ENCODE data around the gene PPM1D.
"Not testable (repeated sequence)": the region's sequence is repeated elsewhere in the genome, so short reads cannot be mapped to it uniquely, and the experiment has no call there.

Gene PPM1D

DNA sequence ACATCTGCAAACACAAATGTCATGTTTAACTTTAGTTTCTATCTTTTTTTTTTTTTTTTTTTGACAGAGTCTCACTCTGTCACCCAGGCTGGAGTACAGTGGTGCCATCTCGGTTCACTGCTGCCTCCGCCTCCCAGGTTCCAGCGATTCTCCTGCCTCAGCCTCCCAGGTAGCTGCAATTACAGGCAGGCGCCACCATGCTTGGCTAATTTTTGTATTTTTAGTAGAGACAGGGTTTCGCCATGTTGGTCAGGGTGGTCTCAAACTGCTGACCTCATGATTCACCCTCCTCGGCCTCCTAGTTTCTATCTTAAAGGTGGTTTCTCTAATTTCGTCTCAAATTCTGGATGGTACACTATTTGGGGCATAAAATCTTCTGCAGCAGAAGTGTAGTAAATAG, 5.8 kb upstream of the PPM1D start:
- not testable (repeated sequence) for DNase-seq

DNA sequence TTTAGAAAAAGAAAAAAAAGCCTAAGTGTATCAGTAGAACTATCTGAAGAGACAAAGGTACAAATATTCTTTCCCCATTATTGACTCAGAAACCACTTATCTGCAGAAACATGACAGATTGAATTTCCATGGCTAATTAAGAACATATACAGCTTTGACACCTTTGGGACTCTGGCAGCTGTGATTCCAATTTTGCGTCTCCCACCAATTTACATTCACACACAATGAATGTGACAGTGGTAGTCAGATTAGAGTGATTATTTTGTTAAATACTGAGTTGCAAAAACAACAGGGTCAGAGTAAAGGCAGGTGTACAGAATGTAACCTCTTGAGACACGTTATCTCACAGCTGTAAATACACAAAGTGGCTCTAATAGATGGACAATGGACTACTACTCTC, 5.3 kb upstream of the PPM1D start:
- DNase-seq, result no peak

DNA sequence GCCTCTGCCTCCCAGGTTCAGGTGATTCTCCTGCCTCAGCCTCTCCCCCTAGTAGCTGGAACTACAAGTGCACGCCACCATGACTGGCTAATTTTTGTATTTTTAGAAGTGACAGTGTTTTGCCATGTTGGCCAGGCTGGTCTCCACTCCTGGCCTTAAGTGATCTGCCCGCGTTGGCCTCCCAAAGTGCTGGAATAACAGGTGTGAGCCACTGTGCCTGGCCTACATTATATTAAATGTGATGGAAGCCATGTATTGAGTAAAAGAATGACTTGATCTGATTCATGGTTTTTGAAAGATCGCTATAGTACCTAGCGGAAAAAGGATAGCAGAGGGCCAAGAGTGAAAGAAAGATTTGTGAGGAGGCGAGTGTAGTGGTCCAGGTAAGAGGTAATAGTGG, 2.7 kb upstream of the PPM1D start:
- no peak for DNase-seq

DNA sequence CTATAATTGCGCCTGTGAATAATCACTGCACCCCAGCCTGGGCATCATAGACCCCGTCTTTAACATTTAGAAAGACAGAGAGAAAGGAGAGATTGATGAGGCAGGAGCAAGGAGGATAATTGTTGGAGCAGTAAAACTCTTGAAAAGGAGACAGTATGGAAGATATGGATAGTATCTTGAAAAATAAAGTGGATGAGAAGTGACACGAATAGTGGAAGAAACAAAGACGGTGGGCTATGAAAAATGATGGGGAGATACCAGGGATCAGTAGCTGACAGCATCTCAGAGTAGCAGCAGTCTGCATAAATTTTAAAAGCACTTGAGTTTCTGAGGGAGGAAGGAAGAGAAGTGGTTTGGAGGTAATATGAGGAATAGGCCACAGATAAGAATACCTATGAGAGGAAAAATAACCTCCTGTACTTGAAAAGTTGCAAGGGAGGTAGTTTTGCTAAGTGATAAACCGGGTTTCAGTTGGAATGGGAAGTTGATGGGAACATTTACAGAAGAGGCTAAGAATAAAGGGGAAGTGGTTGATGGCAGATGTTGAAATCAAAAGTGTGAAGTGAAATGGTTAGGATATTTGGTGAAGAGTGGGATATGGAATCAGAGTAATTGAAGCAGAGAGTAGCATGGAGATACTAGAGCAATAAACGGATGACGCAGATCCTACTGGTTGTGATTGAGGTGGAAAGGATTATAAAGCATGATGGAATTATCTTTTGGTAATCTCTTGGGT, 1.8 kb upstream of the PPM1D start:
- DNase-seq, result no peak

DNA sequence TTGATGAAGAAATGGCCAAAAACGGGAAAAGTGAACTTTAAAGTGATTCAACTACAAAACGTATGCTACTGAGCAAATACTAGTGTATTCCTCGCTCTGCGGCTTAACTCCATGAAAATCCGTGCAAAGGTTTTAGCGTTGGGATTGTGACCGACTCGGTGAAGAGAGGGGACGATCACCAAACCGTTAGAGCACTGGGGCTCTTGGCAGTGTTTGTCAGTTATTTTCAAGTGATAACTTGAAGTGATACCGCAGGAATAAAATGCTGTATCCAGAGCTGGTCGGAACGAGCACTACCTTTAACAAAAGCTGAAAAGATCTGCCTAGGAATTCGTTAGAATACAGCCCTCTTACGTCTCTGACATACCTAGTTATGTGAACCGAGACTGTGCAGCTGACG, 773 bp upstream of the PPM1D start:
- no peak for DNase-seq

DNA sequence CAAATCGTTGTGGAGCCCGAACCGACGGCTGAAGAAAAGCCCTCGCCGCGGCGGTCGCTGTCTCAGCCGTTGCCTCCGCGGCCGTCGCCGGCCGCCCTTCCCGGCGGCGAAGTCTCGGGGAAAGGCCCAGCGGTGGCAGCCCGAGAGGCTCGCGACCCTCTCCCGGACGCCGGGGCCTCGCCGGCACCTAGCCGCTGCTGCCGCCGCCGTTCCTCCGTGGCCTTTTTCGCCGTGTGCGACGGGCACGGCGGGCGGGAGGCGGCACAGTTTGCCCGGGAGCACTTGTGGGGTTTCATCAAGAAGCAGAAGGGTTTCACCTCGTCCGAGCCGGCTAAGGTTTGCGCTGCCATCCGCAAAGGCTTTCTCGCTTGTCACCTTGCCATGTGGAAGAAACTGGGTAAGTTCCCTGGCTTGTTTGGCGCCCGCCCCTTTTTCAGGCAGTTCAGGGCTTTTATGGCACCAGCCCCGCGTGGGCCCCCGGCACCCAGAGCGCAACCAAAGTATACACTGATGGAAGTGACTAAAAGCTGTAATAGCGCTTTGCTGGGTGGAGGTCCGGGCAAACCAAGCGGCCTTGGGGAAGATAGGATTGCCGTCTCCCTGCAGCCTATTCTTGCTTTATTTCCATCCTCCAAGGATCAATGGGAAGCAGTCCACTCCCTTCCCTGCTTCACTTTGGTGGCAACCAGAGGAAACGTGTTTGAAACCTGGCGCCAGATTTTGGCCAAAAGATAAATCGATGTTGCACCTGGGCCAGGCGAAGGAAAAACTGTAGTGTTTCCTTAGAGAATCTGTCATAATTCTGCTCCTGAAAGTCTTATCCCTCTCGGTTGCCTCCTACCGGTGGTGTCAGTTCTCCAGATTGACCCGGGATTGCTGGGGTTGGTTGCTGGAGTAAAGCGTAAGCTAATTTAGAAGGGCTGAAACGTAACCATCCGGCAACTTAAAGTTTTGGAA, 775 bp downstream of the PPM1D start:
- DNase-seq, result peak; percentile 51 to 61

DNA sequence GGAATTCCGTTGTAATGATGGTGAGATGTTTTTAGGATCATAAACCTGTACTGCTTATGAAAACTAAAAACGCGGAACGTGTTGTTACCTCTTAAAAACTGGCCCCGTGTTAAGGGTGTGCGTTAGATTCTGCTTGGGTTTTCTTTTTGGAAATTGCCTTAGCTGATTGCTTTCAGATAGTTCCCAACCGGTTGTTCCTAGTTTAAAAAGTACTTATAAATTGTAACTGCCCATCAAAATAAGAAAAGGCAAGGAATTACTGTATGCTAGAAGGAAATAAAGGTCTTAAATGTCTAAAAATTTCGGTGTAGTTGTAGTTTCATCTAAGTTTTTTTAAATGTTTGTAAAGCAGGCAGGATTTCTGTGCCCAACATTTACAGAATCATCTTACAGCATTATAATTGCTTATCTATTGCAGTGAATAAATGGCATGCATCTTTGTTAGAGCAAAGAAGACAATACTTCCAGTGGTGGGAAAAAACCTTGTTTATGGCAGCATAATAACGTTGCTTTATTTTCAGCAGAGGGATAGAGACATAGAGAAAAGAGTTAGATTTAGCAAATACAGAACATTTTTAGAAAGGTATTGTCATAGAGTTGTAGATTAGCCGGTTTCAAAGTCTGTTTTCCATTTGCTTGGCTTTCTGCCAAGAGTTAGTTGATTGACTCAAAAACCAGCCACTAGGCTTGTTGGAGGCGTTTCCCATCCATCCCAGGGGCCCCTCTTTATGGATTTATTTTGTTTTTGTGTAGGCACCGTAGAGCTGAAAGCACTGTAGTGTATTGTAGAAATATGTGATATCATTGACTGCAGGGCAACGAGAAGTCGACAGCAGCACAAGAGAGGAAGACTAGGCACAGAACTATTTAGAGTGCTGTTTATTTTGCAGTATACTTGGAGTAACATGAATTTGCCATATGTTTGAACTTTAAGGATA, 1.7 kb downstream of the PPM1D start:
- DNase-seq, result peak in 1 of 2 donors; percentile 59

DNA sequence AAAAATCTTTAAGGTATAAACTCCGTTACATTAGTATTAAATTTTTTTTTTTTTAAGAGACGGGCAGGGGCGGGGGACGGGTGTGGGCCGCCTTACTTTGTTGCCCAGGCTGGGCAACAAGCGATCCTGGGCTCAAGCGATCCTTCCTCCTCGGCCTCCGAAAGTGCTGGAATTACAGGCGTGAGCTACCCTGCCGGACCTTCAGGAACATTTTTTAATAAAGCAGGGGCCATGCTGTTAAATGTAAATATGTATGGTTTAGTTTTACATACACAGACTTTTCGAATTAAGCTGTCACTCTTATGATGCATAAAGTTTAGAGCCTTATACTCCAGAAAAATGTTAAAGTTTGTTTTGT, 2.4 kb downstream of the PPM1D start:
- no peak for DNase-seq

DNA sequence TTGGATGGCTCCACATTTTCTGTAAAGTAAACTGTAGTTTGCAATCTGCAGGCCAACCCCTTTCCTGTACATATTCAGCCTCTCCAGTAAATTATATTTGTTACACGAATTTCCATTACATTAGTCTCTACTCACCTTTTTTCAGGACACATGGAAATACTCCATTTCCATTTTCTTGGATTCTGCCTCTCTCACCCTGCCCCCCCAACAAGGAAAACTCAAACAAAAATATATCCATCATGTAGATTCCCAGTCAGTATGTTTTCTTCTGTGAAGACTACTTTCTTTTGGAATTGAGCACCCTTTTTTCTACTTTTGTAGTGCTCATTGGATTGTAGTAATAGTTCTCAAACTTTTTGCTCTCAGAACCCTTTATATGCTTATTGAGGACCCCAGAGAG, 2.9 kb downstream of the PPM1D start:
- no peak for DNase-seq

DNA sequence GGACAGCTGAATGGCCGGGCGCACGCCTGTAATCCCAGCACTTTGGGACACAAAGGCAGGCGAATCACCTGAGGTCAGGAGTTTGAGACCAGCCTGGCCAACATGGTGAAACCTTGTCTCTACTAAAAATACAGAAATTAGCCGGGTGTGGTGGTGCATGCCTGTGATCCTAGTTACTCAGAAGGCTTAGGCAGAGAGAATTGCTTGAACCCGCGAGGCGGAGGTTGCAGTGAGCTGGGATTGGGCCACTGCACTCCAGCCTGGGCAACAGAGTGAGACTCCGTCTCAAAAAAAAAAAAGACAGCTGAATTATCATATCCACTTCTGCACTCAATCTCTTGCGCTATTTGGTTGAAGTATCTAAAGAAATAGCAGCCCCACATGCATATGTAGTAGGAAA, 3.5 kb downstream of the PPM1D start:
- not testable (repeated sequence) for DNase-seq

DNA sequence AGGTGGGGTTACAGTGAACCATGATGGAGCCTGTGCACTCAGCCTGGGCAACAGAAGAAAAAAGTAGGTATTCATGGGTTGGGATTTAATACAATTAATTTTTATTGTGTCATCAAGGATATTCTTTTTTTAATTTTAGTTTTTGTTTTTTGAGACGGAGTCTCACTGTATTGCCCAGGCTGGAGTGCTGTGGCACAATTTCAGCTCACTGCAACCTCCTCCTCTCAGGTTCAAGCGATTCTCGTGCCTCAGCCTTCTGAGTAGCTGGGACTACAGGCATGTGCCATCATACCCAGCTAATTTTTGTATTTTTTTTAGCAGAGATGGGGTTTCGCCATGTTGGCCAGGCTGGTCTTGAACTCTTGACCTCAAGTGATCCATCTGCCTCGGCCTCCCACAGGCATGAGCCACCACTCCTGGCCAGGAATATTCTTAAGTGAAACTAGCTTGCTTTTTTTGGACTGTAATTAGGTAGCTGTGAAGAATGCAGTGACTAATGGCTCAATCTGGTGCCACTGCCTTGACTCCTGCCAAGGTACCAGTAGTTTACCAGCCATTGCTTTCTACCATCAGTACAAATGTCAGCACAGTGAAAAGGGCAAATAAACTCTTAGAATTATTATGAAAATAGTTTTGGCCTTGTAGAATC, 4.8 kb downstream of the PPM1D start:
- no peak for DNase-seq

DNA sequence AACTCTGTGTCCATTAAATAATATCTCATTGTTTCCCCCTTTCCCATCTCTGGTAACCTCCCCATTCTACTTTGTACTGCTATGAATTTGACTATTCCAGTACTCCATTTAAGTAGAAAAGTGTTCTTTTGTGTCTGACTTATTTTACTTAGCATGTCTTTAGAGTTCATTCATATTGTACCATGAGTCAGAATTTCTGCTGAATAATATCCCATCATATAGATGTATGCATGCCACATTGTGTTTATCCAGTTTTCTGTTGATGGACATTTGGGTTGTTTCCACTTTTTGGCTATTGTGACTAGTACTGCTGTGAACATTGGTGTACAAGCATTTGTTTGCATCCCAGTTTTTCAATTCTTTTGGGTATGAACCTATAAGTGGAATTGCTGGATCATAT, 6.0 kb downstream of the PPM1D start:
- DNase-seq, result no peak

DNA sequence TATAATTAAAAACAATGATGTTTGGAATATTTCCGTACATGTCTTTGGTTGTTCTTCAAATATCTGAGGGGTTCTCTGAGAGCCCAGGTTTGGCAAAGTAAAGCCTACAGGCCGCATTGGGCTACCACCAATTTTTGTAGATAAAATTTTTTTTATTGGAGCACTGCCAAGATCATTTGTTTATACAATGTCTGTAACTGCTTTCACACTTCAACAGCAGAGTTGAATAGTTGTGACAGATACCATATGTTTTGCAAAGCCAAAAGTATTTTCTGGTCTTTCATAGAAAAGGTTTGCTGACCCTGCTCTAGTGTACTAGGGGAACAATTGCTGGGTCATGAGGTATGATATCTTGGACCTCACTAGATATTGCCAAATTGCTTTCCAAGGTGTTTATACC, 10.5 kb downstream of the PPM1D start:
- DNase-seq, result no peak

DNA sequence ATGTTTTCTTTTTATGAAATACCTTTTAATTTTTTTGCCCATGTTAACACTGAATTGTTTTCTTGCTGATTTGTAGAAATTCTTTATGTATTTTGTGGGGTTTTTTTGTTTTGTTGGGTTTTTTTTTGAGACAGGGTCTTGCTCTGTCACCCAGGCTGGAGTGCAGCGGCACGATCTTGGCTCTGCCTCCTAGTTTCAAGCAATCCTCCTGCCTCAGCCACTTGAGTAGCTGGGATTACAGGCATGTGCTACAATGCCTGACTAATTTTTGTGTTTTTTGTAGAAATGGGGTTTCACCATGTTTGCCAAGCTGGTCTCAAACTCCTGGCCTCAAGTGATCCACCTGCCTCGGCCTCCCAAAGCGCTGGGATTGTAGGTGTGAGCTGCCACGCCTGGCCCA, 11.3 kb downstream of the PPM1D start:
- not testable (repeated sequence) for DNase-seq

DNA sequence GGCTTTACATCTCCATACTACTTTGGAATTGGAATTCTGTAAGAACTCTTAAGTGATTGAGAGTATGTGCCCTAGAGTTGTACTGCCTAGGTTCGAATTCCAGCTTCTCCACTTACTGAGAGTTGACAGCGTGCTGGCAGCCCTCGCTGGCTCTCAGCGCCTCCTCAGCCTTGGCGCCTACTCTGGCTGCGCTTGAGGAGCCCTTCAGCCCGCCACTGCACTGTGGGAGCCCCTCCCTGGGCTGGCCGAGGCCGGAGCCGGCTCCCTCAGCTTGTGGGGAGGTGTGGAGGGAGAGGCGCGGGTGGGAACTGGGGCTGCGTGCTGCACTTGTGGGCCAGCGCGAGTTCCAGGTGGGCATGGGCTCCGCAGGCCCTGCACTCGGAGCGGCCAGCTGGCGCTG, 13.3 kb downstream of the PPM1D start:
- DNase-seq, result no peak

DNA sequence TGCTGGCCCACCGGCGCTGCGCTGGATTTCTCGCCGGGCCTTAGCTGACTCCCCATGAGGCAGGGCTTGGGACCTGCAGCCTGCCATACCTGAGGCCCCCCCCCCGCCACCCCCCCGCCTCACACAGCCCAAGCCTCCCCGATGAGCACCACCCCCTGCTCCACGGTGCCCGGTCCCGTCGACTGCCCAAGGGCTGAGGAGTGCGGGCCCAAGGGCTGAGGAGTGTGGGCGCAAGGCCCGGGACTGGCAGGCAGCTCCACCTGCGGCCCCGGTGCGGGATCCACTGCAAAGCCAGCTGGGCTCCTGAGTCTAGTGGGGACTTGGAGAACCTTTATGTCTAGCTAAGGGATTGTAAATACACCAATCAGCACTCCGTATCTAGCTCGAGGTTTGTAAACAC, 13.8 kb downstream of the PPM1D start:
- not testable (repeated sequence) for DNase-seq

DNA sequence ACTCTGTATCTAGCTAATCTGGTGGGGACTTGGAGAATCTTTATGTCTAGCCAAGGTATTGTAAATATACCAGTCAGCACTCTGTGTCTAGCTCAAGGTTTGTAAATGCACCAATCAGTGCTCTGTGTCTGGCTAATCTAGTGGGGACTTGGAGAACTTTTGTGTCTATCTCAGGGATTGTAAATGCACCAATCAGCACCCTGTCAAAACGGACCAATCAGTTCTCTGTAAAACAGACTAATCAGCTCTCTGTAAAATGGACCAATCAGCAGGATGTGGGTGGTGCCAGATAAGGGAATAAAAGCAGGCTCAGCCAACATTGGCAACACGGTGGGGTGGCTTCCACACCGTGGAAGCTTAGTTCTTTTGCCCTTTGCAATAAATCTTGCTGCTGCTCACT, 14.3 kb downstream of the PPM1D start:
- not testable (repeated sequence) for DNase-seq

DNA sequence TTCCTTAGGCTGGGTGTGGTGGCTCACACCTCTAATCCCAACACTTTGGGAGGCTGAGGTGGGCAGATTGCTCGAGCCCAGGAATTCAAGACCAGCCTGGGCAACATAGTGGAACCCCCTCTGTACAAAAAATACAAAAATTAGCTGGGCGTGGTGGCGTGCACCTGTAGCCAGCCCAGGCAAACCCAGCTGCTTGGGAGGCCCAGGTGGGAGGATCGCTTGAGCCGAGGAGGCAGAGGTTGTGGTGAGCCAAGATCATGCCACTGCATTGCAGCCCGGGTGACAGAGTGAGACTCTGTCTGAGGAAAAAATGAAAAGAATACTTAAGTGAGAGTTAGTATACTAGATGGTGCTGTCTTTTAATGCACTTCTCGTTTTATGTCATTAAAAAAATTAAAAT, 15.1 kb downstream of the PPM1D start:
- DNase-seq, result no peak

DNA sequence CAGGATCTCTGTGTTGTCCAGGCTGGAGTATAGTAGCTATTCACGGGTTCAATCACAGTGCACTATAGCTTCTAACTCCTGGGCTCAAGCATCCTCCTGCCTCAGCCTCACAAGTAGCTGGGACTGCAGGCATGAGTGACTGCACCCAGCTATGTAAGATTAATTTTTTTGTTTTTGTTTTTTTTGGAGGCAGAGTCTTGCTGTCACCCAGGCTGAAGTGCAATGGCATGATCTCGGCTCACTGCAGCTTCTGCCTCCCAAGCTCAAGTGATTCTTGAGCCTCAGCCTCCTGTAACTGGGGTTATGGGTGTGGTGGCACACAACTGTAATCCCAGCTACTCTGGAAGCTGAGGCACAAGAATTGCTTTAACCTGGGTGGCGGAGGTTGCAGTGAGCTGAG, 15.8 kb downstream of the PPM1D start:
- no peak for DNase-seq

DNA sequence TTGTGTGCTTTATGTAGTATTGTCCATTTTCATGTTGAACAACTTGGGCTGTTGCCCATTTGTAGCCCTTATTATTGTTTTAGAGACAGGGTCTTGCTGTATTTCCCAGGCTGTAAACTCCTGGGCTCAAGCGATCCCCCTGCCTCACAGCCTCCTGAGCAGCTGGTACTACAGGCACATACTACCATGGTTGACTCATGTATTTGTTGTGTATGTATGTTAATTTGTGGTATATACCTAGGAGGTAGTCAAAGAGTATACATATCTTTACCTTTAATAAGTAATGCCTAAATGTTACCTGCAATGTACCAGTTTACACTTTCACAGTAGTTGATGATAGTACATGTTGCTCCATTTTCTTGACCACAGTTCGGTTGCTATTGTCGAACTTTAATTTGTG, 18.1 kb downstream of the PPM1D start:
- DNase-seq, result no peak

DNA sequence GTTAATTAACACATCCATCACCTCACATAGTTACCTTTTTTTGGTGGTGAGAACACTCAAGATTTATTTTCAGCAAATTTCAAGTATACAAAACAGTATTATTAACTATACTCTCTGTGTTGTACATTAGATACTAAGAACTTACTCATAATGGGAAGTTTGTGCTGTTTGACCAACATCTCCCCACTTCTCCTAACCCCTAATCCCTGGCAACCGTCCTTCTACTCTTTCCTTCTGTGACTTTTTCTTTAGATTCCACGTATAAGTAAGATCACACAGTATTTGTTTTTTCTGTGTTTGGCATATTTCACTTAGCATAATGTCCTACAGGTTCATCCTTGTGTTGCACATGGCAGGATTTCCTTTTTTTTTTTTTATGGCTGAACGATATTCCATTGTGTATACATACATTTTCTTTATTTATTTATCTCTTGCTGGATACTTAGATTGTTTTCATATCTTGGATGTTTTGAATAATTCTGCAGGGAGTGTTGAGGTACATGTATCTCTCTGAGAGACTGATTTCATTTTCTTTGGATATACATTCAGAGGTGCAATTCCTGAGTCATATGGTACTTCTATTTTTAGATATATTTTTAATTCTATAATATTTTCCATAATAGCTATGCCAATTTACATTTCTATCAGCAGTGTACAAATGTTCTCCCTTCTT, 19.0 kb downstream of the PPM1D start:
- no peak for DNase-seq

DNA sequence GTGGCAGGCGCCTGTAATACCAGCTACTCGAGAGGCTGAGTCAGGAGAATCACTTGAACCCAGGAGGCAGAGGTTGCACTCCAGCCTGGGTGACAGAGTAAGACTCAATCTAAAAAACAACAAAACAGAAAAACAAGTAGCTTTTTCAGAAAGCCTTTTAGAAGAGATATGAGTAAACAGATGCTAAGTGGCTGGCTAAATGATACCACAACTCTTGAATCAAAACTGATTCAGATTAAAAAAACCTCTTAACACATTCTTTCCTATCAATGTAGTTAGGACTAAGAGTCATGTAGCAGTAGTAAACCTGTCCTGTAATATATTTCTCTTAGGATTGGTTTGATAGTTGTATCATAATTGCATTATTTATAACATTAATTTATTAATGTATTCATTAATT, 23.0 kb downstream of the PPM1D start:
- DNase-seq, result no peak
